ENCODE measurements around the gene CDH11.

The CDH11 gene, protein sequence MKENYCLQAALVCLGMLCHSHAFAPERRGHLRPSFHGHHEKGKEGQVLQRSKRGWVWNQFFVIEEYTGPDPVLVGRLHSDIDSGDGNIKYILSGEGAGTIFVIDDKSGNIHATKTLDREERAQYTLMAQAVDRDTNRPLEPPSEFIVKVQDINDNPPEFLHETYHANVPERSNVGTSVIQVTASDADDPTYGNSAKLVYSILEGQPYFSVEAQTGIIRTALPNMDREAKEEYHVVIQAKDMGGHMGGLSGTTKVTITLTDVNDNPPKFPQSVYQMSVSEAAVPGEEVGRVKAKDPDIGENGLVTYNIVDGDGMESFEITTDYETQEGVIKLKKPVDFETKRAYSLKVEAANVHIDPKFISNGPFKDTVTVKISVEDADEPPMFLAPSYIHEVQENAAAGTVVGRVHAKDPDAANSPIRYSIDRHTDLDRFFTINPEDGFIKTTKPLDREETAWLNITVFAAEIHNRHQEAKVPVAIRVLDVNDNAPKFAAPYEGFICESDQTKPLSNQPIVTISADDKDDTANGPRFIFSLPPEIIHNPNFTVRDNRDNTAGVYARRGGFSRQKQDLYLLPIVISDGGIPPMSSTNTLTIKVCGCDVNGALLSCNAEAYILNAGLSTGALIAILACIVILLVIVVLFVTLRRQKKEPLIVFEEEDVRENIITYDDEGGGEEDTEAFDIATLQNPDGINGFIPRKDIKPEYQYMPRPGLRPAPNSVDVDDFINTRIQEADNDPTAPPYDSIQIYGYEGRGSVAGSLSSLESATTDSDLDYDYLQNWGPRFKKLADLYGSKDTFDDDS

GRCh38 chr16:65121870-65122723, at the start of gene CDH11:
TSS of gene CDH11 (minus strand) at chr16:65122063. CDS start at chr16:65004869, 117,194 bp downstream.
- no peak for DNase-seq (ENCODE audit: low read depth)

- no peak for DNase-seq (ENCODE audit: low read depth)
Observed at GRCh38 chr16:65154321-65154720, 32.5 kb upstream of the CDH11 start.

GRCh38 chr16:65153365-65154105, 31.7 kb upstream of the CDH11 start:
- no peak for DNase-seq (ENCODE audit: low read depth)

GRCh38 chr16:65148804-65149203, 26.9 kb upstream of the CDH11 start:
- DNase-seq (ENCODE audit: low read depth): no peak

- no peak for DNase-seq (ENCODE audit: low read depth)
Observed at GRCh38 chr16:65142276-65142675, 20.4 kb upstream of the CDH11 start.

- DNase-seq (ENCODE audit: low read depth): no peak
Observed at GRCh38 chr16:65136681-65137080, 14.8 kb upstream of the CDH11 start.

GRCh38 chr16:65126845-65127624, 5.2 kb upstream of the CDH11 start:
- no peak for DNase-seq (ENCODE audit: low read depth)

DNA sequence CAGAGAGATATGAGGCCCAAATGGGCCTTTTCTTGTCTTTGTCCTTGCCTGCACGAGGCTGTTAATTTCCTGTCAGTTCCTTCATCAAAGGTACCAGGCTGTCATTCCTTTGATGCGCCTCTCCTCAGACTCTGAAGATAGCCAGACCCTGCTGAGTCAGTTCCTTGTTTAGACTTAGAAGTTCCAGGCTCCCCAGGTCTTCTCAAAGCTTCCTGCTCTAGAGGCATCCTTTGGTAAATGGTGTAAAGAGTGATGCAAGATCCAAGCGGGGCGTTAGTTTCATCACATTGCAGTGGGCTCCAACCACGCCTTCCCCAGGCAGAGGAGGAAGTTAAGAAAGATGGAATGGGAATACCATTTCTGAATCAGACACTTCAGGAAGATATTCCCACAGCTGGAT, 4.0 kb upstream of the CDH11 start:
- DNase-seq (ENCODE audit: low read depth): no peak

- no peak for DNase-seq (ENCODE audit: low read depth)
Observed at GRCh38 chr16:65125322-65125721, 3.5 kb upstream of the CDH11 start.

GRCh38 chr16:65124596-65124995, 2.7 kb upstream of the CDH11 start:
- DNase-seq (ENCODE audit: low read depth): no peak

DNA sequence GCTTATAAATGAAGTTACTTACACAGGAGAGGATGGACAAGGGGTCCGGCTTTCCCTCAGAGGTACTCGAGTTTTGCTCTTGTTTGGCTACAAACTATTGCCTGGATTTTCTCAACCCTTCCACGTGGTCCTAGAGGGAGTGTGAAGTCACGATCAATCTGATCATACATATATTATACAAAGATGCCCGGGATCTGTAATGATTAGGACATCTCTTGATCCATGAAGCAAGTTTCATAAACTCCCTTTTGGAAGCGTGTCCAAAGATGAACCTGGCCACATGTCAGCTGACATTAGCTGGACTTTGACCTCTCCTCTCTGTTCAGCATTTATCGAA, 2.3 kb upstream of the CDH11 start:
- DNase-seq (ENCODE audit: low read depth): no peak

DNA sequence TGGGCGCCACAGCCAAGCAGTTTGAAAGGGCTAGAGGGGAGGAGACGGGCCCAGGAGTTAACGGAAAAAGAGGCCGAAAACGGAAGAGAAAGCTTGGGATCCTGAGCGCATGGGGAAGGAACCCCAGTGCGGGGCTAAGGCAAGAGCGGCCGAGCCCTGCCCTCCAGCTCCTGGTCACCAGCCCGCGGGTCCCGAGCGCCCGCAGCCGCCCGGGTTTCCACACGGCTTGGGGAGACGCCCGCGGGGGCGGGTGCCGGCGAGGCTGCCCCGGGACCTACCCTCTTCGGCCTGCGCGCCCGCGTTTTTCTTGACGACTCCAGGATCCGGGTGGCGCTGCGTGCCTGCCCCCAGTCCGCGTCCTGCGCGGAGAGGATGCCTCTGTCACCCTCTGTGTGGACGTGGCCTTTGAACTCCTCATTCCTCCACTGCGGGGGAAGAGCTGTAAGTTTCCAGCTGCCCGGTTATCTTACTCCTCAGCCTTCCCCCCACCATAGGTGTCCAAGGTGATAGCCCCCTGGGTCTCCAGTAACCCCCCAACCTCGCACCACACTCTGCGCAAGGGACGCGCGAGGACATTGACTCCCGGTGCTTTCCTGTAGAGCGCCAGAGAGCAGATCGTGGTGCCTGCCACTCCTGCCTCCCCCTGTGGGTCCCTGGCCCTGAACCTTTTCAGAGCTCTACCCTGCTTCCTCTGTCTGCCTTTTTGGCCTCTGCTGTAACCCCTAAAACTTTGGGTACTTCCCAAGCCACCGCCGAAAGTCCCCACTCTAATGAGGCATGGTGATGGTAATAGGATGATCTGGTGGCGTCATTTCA, 1.7 kb upstream of the CDH11 start:
- no peak for DNase-seq (ENCODE audit: low read depth)

- no peak for DNase-seq (ENCODE audit: low read depth)
Observed at GRCh38 chr16:65122724-65123395, 997 bp upstream of the CDH11 start.

- no peak for DNase-seq (ENCODE audit: low read depth)
Observed at GRCh38 chr16:65120831-65121721, 787 bp downstream of the CDH11 start.

- DNase-seq (ENCODE audit: low read depth): no peak
Observed at GRCh38 chr16:65120461-65120830, 1.4 kb downstream of the CDH11 start.

GRCh38 chr16:65119901-65120401, 1.9 kb downstream of the CDH11 start:
- no peak for DNase-seq (ENCODE audit: low read depth)

DNA sequence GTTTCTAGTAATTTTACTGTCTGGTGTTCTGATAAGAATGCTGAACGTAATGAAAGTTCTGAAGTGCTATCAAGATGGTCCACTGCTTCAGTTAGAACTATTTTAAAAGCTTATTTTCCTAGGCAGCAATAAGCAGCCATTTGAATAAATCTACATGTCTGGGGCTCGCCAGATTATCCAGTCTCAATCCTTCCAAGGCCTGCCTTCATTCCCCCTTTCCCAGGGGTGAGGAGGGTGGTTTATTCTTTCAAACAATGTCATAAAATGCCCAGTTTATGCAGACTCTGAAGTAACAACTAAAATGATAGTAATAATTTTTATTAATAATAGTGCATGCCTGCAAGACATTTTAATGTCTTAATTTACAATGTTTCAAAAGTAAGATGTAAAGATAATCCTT, 2.4 kb downstream of the CDH11 start:
- no peak for DNase-seq (ENCODE audit: low read depth)

GRCh38 chr16:65118871-65119270, 3.0 kb downstream of the CDH11 start:
- DNase-seq (ENCODE audit: low read depth): no peak

Data from activated T-cell treated with anti-CD3 and anti-CD28 coated beads for 48 hours (primary cell).